ENCODE data around the gene GRIFIN. TPM values are rescaled to one million over a fixed set of nuclear protein-coding genes. Genes with fewer than 3 reads are reported as not detected.

Gene GRIFIN
- polyA plus RNA-seq, 2 of the 4 experiments (the other 2 are of a cell fraction), result not detected

DNA sequence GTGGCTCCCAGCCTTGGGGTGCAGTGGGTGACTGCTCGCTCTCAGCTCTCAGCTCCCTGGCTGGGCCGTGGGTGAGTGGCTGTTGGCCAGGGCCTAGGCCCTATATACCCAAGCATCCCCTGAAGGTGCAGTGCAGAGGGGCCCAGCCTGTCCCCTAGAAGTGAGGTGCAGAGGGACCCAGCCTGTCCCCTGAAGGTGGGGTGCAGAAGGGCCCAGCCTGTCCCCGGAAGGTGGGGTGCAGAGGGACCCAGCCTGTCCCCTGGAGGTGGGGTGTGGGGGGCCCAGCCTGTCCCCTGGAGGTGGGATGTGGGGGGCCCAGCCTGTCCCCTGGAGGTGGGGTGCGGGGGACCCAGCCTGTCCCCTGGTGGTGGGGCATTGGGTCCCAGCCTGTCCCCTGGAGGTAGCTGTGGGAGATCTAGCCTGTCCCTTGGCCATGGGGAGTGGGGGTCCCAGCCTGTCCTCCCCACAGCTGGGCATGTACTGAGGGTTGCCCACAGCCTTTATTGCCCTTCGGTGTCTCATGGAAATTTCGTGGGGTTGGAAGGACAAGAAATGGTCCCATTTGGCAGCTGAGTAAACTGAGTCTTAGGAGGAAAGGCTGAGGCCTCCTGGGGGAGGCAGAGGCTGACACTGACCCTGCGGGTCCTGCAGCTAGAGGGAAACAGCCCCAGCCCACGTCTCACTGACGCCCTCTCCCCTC is 25.9 kb upstream of the GRIFIN start:
- CTCF ChIA-PET, result interaction anchor here (0.6 to 4.8 kb wide), 4 partner anchors 32 to 236 kb away, joined by 3 to 28 read pairs (median 4); no protein-coding TSS in a partner anchor
- no peak overlapping the region for H3K27ac ChIP-seq
- no peak for DNase-seq (ENCODE audit: low read depth in 1 of 2, low spot score in 1 of 2)
- 62% methylated on average over 6 of the region's 9 CpGs for WGBS (ENCODE audit: missing lambda C conversion rate)
- no peaks in the 10 kb centered on the region for H3K9me3 ChIP-seq
- TF ChIP-seq ZC3H11A (IDR thresholded peaks at IDR 0.05) (no peak), RFX5 (IDR thresholded peaks at IDR 0.05) (no peak), CBX2 (IDR thresholded peaks at IDR 0.05; ENCODE audit: borderline replicate concordance, low read depth) (no peak), NFE2L2 (conservative IDR thresholded peaks at IDR 0.05; ENCODE audit: low read length) (no peak), RARB (CRISPR knock-in tag; IDR thresholded peaks at IDR 0.05) (no peak), POLR2A (IDR thresholded peaks at IDR 0.05; ENCODE audit: low read length) (no peak)
- peak in 1 of 2 experiments; percentile 13; a peak in 3 of 6 replicates for ATAC-seq
- H3K4me2 ChIP-seq, result no peak overlapping the region
- no peaks in the 10 kb centered on the region for H3K4me1 ChIP-seq
- no peak for FAIRE-seq
- no peak overlapping the region for H3K4me3 ChIP-seq
- POLR2A ChIA-PET, result no interaction called here

- CTCF ChIA-PET, result interaction anchor here (2.2 to 4.8 kb wide), 2 partner anchors 22 to 31 kb away, joined by 7 to 28 read pairs; no protein-coding TSS in a partner anchor
- H3K4me3 ChIP-seq, result no peak overlapping the region
- ATAC-seq (no peak), FAIRE-seq (no peak), DNase-seq (ENCODE audit: low read depth in 1 of 2, low spot score in 1 of 2) (no peak)
- no peaks in the 10 kb centered on the region for H3K4me1 ChIP-seq
- H3K9me3 ChIP-seq, result no peaks in the 10 kb centered on the region
- TF ChIP-seq FOXS1 (CRISPR knock-in tag; IDR thresholded peaks at IDR 0.05) (no peak), SREBF2 (IDR thresholded peaks at IDR 0.05) (no peak), HEYL (CRISPR knock-in tag; IDR thresholded peaks at IDR 0.05) (no peak), SMC3 (IDR thresholded peaks at IDR 0.05) (no peak), ELK1 (IDR thresholded peaks at IDR 0.05; ENCODE audit: low read depth, low read length) (no peak), MYC (IDR thresholded peaks at IDR 0.05; ENCODE audit: borderline replicate concordance, low read length) (no peak), E2F6 (IDR thresholded peaks at IDR 0.05; ENCODE audit: borderline replicate concordance, low read depth) (no peak), HDAC2 (IDR thresholded peaks at IDR 0.05) (no peak), POLR2A (IDR thresholded peaks at IDR 0.05; ENCODE audit: low read length) (no peak), JUNB (IDR thresholded peaks at IDR 0.05) (no peak), NR3C1 (IDR thresholded peaks at IDR 0.05) (no peak)
- POLR2A ChIA-PET, result no interaction called here
- 81% methylated on average over 11 of the region's 12 CpGs for WGBS (ENCODE audit: missing lambda C conversion rate)
- H3K27ac ChIP-seq, result no peak overlapping the region
- no peak overlapping the region for H3K4me2 ChIP-seq
These were observed 24.5 kb upstream of the GRIFIN start for GRCh38 chr7:2500701-2501100.

DNA sequence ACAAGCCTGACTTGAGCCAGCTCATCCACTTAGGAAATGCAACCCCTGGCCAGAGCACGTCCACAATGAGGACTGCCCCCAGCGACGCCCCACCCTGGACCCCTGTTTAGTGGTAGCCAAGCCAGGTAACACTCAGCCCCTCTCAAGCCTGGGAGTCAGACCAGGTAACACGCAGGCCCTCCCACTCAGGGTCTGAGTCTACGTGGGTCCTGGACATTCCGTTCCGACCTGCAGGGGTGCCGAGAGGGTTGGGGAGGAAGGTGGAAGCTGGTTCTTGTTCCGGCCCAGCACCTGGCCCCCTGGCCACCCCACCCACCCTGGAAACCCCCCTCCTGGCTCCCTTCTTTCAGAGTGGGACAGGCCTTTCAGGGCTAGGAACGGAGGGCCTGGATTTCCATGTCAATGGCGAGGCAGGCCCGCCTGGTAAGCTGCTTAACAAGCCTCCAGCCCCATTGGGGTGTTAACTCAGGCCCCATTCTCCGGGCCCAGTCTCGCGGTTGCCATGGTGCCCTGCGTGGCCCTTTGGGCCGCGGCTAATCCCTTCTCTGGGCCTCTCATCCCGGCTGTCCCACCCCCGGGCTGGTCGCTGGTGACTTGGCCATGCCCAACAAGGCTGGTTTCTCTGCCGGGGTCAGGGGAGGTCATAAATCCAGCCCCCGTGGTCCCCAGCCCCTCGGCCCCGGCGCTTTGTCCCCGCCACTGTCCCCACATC is 23.7 kb upstream of the GRIFIN start:
- ATAC-seq (no peak), DNase-seq (ENCODE audit: low read depth in 1 of 2, low spot score in 1 of 2) (no peak), FAIRE-seq (no peak)
- Histone ChIP-seq H3K9me3 (no peaks in the 10 kb centered on the region), H3K4me2 (no peak overlapping the region), H3K4me3 (no peak overlapping the region), H3K4me1 (no peaks in the 10 kb centered on the region), H3K27ac (no peak overlapping the region)
- TF ChIP-seq SREBF2 (IDR thresholded peaks at IDR 0.05), result no peak
- TF ChIP-seq CHD2 (IDR thresholded peaks at IDR 0.05; ENCODE audit: low read length, partially characterized antibody), result no peak
- TF ChIP-seq NPAS2 (CRISPR knock-in tag; IDR thresholded peaks at IDR 0.05; ENCODE audit: borderline replicate concordance), result no peak
- TF ChIP-seq FOSB (CRISPR knock-in tag; IDR thresholded peaks at IDR 0.05), result no peak
- TF ChIP-seq TP53 (CRISPR knock-in tag; IDR thresholded peaks at IDR 0.05), result no peak
- no peak for TF ChIP-seq RNF2 (IDR thresholded peaks at IDR 0.05; ENCODE audit: borderline replicate concordance, low read depth)
- TF ChIP-seq CBX2 (IDR thresholded peaks at IDR 0.05; ENCODE audit: borderline replicate concordance, low read depth), result no peak
- no peak for TF ChIP-seq HOXB13 (CRISPR knock-in tag; IDR thresholded peaks at IDR 0.05; ENCODE audit: low read depth)
- TF ChIP-seq MYC (IDR thresholded peaks at IDR 0.05; ENCODE audit: borderline replicate concordance, low read length), result no peak
- no peak for TF ChIP-seq HES2 (IDR thresholded peaks at IDR 0.05)
- POLR2A ChIA-PET, result no interaction called here
- CTCF ChIA-PET, result interaction anchor here (1.9 to 2.6 kb wide), 3 partner anchors 22 to 48 kb away, joined by 7 to 13 read pairs (median 8); no protein-coding TSS in a partner anchor
- 86% methylated on average over 17 of the region's 27 CpGs for WGBS (ENCODE audit: missing lambda C conversion rate)

Data from A549 (cell line).